Peyer's patch (tissue), 4 donors: ENCODE results near the gene KCMF1. TPM values are rescaled to one million over a fixed set of nuclear protein-coding genes. Genes with fewer than 3 reads are reported as not detected.

Experiments
- DNase-seq, 3 donors: peaks; one replicate each; pipeline ENCODE4 v3.0.0-alpha.2; 2017 to 2019
- H3K27ac ChIP-seq, 4 donors: fragments of 200-600 bp; sonication (generic); one replicate each; pipeline ENCODE4 v1.5.1; 2016 to 2019
- H3K27me3 ChIP-seq, 2 donors: fragments of 200-600 bp; sonication (generic); one replicate each; pipeline ENCODE4 v1.5.1; 2019
- H3K36me3 ChIP-seq, 3 donors: fragments of 200-600 bp; sonication (generic); one replicate each; pipeline ENCODE4 v1.5.1; 2016 to 2019
- H3K4me1 ChIP-seq, 4 donors: fragments of 200-600 bp; sonication (generic); one replicate each; pipeline ENCODE4 v1.5.1; 2016 to 2019
- H3K4me3 ChIP-seq, 4 donors: fragments of 200-600 bp; sonication (generic); 1 replicate in 3 of 4; 2 replicates in 1 of 4; pipeline ENCODE4 v1.5.1; 2016 to 2019; ENCODE audit warnings: mild to moderate bottlenecking in 1 of 4
- H3K9me3 ChIP-seq, 4 donors: fragments of 200-600 bp; sonication (generic); one replicate each; pipeline ENCODE4 v1.5.1; 2016 to 2019; ENCODE audit warnings: mild to moderate bottlenecking in 1 of 4
- CTCF ChIP-seq, 6 experiments: fragments of 450-650 bp in 4 of 6; fragments of 200-600 bp in 2 of 6; sonication (generic) in 1 of 6; IDR thresholded peaks; one replicate each; pipeline ENCODE4 v1.5.1; 2017 to 2019; ENCODE audit warnings: antibody characterized with exemption in 6 of 6, mild to moderate bottlenecking in 3 of 6, moderate library complexity in 1 of 6
- POLR2A ChIP-seq, 2 donors: fragments of 450-650 bp; IDR thresholded peaks; one replicate each; pipeline ENCODE4 v1.5.1; 2017; ENCODE audit warnings: antibody characterized with exemption in 2 of 2, mild to moderate bottlenecking in 2 of 2, moderate library complexity in 2 of 2
- small RNA-seq, 2 donors: library from RNA; depleted of rRNA; stranded (forward); fragments of <200 nt; gene quantifications; one replicate each; pipeline ENCODE3, GENCODE V24; 2016
- total RNA-seq, 4 donors: library from RNA; depleted of rRNA; stranded (reverse); fragments of >200 nt; gene quantifications; one replicate each; pipeline ENCODE4 v1.1.0, GENCODE V29; 2016

KCMF1 gene
- total RNA-seq, 4 donors from 2014 or later: 28.1 to 66.5 (median 44.3) TPM

GRCh38 chr2:85106489-85107180, 135.7 kb downstream of the KCMF1 start:
- no peak for DNase-seq
- no peaks in the 10 kb centered on the region for H3K4me1 ChIP-seq
- no peak overlapping the region for H3K4me3 ChIP-seq
- H3K36me3 ChIP-seq: no peaks in the 10 kb centered on the region
- H3K9me3 ChIP-seq: no peaks in the 10 kb centered on the region
- no peak for TF ChIP-seq POLR2A (IDR thresholded peaks at IDR 0.05)
- no peak for TF ChIP-seq CTCF (IDR thresholded peaks at IDR 0.05)
- H3K27ac ChIP-seq: no peak overlapping the region
- H3K27me3 ChIP-seq: no peaks in the 10 kb centered on the region

Small RNA genes lying within 50 kb of the gene (small RNA-seq; reads per million reads assigned to genes)
- 0 reads per million in 2 donors for gene AC078974.1

Other genes starting within 250 kb of the KCMF1 start
- 10 to 100 TPM; 32.2 to 85.4 (median 55.0) TPM for gene TRABD2A, start 90.1 kb upstream of the KCMF1 start, total RNA-seq
- gene TMSB10, start 65.5 kb upstream of the KCMF1 start, total RNA-seq: 1,000 to 10,000 TPM; 3,771 to 5,073 (median 4,495) TPM
- gene TCF7L1, start 162.2 kb downstream of the KCMF1 start, total RNA-seq: 1 to 10 TPM in 2 of 4 donors, under 1 TPM in 2; 0.35 to 5.8 (median 1.7) TPM